GM06990 (cell line): ENCODE data around the gene FGR.

Experiments used
- DNase-seq: peaks from one replicate; pipeline ENCODE4 v3.0.0-alpha.2; 2011; ENCODE audit not compliant: insufficient read length; ENCODE audit errors: extremely low read depth
- H3K27me3 ChIP-seq: replicated peaks from 2 replicates; pipeline ENCODE4 v1.6.0; 2011; ENCODE audit warnings: low read length; ENCODE audit not compliant: control insufficient read depth, insufficient read depth
- H3K36me3 ChIP-seq: 2 replicates; pipeline ENCODE4 v1.5.1; 2011; ENCODE audit warnings: low read length; ENCODE audit not compliant: control insufficient read depth, insufficient read depth
- H3K4me3 ChIP-seq: replicated peaks from 2 replicates; pipeline ENCODE4 v1.5.1; 2011; ENCODE audit warnings: low read depth, mild to moderate bottlenecking, control low read depth, low read length
- CTCF ChIP-seq: IDR thresholded peaks from 2 replicates; pipeline ENCODE4 v1.5.1; 2011; ENCODE audit warnings: low read length, control low read depth, mild to moderate bottlenecking, inconsistent platforms; ENCODE audit not compliant: insufficient read depth, poor library complexity, severe bottlenecking

The FGR gene

GRCh38 chr1:27627061-27627460 is 7.9 kb downstream of the FGR start:
- DNase-seq: no peak
- no peaks in the 10 kb centered on the region for H3K27me3 ChIP-seq
- no peak overlapping the region for H3K4me3 ChIP-seq
- no peak for TF ChIP-seq CTCF
- H3K36me3 ChIP-seq: peaks cover 4% of the 10 kb centered on the region; the same call in 1 of the 2 replicates

GRCh38 chr1:27626031-27626935 is 8.7 kb downstream of the FGR start:
- H3K4me3 ChIP-seq: peak overlapping the region; percentile 79
- peaks cover 8% of the 10 kb centered on the region for H3K36me3 ChIP-seq
- H3K27me3 ChIP-seq: no peaks in the 10 kb centered on the region
- TF ChIP-seq CTCF: no peak
- peak; percentile 77 for DNase-seq

- peak; percentile 71 for DNase-seq
These were observed 10.4 kb downstream of the FGR start for GRCh38 chr1:27624467-27625178.

GRCh38 chr1:27623327-27624212 is 11.4 kb downstream of the FGR start:
- no peak for DNase-seq
- Histone ChIP-seq H3K36me3 (peaks cover 13% of the 10 kb centered on the region), H3K27me3 (no peaks in the 10 kb centered on the region), H3K4me3 (peak overlapping the region; percentile 37)
- no peak for TF ChIP-seq CTCF

More at GRCh38 chr1:27624467-27625178, 10.4 kb downstream of the FGR start:
- Histone ChIP-seq H3K36me3 (peaks cover 9% of the 10 kb centered on the region), H3K4me3 (peak overlapping the region; percentile 79), H3K27me3 (no peaks in the 10 kb centered on the region)
- no peak for TF ChIP-seq CTCF

GRCh38 chr1:27622828-27623227 is 12.2 kb downstream of the FGR start:
- no peak overlapping the region for H3K4me3 ChIP-seq
- no peak for TF ChIP-seq CTCF
- H3K27me3 ChIP-seq: no peaks in the 10 kb centered on the region
- no peak for DNase-seq
- peaks cover 14% of the 10 kb centered on the region for H3K36me3 ChIP-seq
